ENCODE data around the gene PEAK1.

DNA sequence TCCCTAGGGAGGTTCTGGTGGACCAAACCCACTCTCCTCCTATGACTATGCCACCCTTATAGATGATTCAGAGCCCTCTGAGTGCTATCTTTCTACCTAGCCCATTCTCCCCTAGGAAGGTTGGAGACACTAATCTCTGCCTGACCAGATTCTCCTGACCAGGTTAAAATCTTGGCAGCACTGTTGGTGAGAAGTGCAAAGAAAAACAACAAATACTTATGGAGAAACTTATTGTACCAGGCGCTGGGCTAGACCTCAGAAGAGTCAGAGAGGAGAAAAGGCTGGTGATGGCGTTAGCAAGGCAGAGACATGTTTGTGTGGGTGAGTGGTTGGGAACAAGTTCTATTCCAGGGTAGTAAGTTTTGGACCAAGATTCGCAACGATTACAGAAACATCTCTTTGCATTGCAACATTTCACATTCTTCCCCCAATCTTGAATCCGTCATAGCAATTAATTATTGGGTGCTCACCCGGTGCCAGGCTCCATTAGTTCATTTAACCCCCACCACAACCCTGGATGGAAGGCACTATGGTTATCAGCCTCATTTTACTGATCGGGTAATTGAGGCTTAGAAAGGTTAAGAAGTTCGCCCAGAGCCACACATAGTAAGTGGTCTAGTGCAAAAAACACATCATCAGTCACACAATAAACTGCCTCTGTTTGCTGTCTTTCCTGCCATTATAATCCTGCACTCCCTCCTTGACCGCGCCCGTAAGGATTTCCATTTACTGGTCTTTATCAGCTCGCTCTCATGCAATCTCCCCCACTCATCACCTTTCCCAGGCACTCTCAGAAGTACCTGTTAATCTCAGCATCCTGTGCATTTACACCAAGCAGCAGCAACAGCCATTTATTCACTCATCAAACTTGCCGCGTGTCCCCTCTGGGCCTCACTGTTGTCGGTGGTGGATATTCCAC is 348.3 kb downstream of the PEAK1 start:
- TF ChIP-seq SMAD1 (IDR thresholded peaks at IDR 0.05; ENCODE audit: low read depth, low read length, partially characterized antibody) (no peak), JUND (IDR thresholded peaks at IDR 0.05; ENCODE audit: borderline replicate concordance, low read depth, low read length) (no peak), JUND (tag; IDR thresholded peaks at IDR 0.05; ENCODE audit: borderline replicate concordance, low read depth, low read length) (no peak), GABPB1 (CRISPR knock-in tag; IDR thresholded peaks at IDR 0.05) (no peak), ARHGAP35 (IDR thresholded peaks at IDR 0.05; ENCODE audit: partially characterized antibody) (no peak), NR4A1 (CRISPR knock-in tag; IDR thresholded peaks at IDR 0.05) (no peak), NR4A1 (tag; IDR thresholded peaks at IDR 0.05) (no peak)

All from K562 (cell line).